ENCODE data around the gene LRRK2. TPM values are rescaled to one million over a fixed set of nuclear protein-coding genes. Genes with fewer than 3 reads are reported as not detected.

Gene LRRK2
- total and polyA plus RNA-seq, 2 of the 8 experiments (the other 6 are each of a cell fraction or from before 2014, with no cell fraction given) = 0.06 to 0.13 TPM

GRCh38 chr12:40224439-40225291, at the start of gene LRRK2 (continued):
- peak; percentile 87 for TF ChIP-seq E2F6 (IDR thresholded peaks at IDR 0.05)
- peak; percentile 30 for TF ChIP-seq CTBP2 (IDR thresholded peaks at IDR 0.05; ENCODE audit: borderline replicate concordance, insufficient read depth, insufficient read length, low read length)
- TF ChIP-seq RBBP5 (IDR thresholded peaks at IDR 0.05; ENCODE audit: borderline replicate concordance, low read depth, low read length) = peak; percentile 55; the same call in 1 of the 2 replicates
- TF ChIP-seq BACH1 (IDR thresholded peaks at IDR 0.05; ENCODE audit: low read length) = peak; percentile 49
- no peak for TF ChIP-seq ZNF274 (IDR thresholded peaks at IDR 0.05; ENCODE audit: borderline replicate concordance, extremely low read depth, low read length)
- TF ChIP-seq JUND (IDR thresholded peaks at IDR 0.05; ENCODE audit: low read length) = 0 out of 2 replicates have a peak, but pooled peaks have one; percentile 13
- TF ChIP-seq HDAC6 (IDR thresholded peaks at IDR 0.05; ENCODE audit: low read depth, low read length) = no peak
- no peak for TF ChIP-seq GTF2F1 (IDR thresholded peaks at IDR 0.05; ENCODE audit: borderline replicate concordance, low read depth, low read length)
- TF ChIP-seq GABPA (IDR thresholded peaks at IDR 0.05; ENCODE audit: borderline replicate concordance, insufficient read depth, low read length) = no peak
- peak; percentile 27; the same call in 1 of the 2 replicates for TF ChIP-seq SUZ12 (IDR thresholded peaks at IDR 0.05; ENCODE audit: low read length)
- TF ChIP-seq ASH2L (IDR thresholded peaks at IDR 0.05; ENCODE audit: low read length) = peak; percentile 51
